Raji (cell line): ENCODE measurements around the gene RTCB.

Source experiments
- POLR2A ChIP-seq: IDR thresholded peaks from 2 replicates; pipeline ENCODE4 v1.6.1; 2011; ENCODE audit warnings: low read depth, low read length, control low read depth; ENCODE audit not compliant: insufficient read depth

RTCB gene

DNA sequence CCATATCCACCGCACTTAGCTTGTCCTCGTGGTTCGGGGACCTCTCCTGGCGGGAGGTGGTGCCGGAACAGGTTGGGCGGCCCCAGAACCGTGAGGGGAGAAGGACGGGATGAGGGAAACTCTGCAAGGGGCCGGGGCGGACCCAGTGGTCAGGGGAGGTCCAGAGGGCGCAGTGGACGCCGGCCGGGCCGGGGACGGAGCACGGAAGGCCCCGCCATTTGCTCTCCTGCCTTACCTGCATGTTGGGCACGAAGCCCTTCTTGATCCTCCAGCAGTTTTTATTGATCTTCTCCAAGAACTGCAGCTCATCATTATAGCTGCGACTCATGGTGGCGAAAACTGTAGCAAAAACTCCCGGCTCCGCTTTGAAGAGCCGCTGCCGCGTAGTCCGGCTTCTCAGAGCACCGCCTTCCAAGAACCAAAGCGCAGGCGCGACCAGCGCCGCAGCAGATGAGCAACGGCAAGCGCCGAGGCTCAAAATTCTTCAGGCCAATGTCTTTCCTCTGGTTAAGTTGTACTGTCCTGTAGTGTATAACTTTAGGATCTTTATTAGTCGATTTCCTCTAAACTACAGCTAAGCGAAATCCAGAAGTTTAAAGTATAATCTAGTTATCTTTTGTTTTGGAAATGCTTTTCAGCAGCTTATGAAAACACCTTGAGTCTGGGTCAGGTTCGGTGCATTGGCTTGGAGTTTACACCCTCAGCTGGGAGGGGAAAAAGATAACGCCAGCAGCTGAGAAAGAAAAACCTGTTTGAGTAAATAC is at the start of gene RTCB:
Gene RTCB, minus strand, starts transcription at position 419 of the 764 bp plus-strand sequence. Its CDS starts 91 bp downstream, at position 328.
- TF ChIP-seq POLR2A = peak; percentile 68

DNA sequence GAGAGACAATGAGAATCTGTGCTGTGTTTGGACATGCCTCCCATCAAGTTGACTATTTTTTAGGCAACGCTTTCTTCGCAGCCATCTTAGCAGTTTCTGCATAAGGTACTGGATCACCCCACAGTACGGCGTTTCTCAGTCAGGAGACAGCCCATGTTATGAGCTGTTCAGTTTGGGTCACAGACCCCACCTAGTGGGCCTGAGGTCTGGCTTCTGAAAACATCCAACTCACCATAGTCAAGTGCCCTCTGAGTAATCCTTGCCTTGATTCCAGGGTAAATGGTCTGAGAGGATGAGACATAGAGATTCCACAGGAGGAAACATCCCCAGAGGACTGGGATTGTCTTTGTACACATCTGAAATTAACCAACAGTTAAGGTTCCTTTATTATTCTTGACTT is 45.0 kb upstream of the RTCB start:
- no peak for TF ChIP-seq POLR2A

DNA sequence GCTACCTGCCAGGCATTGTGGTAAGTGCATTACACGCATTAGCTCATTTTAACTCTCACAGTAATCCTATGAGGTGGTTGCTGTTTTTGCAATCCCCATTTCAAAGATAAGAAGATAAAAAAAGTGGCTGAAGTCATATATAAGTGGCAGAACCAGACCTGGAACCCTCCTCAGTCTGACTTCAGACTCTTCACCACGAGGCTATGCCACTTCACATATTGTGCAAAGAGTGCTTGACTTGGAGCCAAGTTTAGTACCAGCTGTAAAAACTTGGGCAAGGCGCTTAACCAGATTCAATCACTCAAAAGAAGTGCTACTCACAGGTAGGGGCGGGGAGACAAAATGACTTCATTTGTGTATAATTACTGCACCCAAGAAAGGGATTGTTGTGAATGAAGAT is 36.9 kb upstream of the RTCB start:
- TF ChIP-seq POLR2A = no peak

DNA sequence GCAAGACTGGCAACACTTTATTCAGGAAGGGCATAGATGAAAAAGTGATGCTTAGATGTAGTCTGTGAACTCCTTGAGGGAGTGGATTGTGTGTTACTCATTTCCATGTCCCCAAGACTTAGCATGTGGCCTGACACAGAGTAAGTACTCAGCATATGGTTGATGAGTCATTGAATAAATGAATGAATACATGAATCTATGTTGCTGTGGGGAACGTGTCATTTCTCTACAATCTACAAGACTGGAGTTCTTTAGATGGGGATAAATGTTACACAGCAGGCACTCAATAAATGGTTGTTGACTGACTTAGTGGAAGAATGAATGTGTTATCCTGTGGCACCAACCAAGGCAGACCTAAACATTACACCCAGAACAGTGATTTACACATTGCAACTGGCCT is 34.3 kb upstream of the RTCB start:
- TF ChIP-seq POLR2A = no peak

DNA sequence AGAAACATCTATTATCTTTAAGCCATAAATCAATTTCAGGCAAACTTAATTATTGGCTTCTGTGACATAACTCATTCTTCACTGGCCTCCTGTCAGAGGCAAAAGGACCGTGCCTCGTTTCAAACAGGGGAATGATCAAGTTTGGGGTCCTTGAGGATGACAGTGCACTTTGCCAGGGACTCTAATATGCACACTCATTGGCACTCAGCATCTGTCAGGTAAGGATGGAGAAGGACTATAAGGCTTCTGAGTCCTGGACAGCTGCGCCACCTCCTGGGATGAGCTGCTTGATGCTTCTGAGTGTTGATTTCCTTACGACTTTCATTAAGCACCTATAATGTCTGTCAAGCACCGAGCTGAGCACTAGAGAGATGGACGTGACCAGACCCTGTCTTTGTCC is 32.0 kb upstream of the RTCB start:
- TF ChIP-seq POLR2A = no peak

DNA sequence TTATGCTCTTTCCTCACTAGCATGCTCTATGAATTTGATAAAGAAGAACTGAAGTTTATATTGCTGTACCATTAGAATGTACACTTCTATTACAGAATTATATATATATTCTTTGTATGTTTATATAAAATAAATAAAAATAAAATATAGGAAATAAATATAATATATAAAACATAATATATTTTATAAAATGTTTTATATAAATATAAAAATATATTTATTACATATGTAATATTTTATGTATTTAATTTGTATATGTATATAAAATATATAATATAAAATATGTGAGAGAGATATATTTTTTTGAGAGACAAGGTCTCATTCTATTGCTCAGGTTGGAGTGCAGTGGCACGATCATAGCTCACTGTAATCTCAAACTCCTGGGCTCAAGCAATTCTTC is 18.3 kb upstream of the RTCB start:
- TF ChIP-seq POLR2A = no peak

DNA sequence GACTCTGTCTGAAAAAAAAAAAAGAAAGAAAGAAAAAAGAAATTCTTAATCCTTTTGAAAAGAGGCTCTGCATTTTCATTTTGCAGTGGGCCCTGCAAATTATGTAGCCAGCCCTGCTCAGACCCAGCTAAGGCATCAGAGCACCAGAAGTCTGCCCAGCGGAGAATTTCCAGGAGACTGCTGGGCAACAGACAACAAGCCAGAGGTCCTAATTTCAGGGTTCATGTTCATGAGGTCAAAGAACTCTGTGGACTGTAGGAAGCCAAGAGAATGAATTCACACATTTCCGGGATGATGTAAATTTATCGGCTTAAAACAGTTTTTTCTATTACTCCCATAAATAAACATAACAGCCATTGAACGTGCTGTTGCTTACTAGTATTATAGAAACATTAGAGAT is 14.8 kb upstream of the RTCB start:
- no peak for TF ChIP-seq POLR2A

DNA sequence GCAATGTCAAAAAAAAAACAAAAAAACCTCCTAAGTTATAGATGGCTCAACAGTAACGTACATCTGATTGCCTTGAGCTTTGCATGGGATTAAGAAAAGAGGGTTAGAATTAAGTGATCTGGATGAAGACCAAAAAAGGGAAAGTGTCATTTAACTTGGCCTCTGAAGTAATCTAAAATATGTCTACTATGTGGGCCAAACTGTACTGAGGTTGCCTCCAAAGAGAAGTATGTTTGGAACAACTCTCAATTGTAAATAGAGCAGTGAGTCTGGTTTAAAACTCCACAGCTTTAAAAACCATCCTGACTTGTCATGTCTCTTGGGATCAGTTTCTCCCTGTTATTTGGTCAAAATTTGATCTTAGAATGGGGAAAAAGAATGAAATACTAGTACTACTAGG is 11.6 kb upstream of the RTCB start:
- no peak for TF ChIP-seq POLR2A

DNA sequence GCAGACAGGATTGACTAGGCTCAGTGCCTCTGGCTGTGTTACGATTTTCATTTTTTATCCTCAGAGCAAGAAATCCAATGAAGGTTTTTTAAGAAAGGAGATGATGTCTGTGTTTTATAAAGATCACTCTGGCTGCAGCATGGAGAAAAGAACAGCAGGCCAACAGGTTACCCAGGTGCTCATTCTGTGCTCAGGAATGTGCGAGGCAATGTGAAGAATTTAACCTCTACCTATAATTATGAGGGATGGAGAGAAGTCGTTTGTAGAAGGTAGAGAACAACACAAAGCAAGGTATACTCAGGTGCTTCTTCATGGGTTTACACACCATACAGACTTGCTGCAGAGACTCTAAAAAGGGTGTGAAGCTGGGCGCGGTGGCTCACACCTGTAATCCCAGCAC is 10.0 kb upstream of the RTCB start:
- TF ChIP-seq POLR2A = no peak

DNA sequence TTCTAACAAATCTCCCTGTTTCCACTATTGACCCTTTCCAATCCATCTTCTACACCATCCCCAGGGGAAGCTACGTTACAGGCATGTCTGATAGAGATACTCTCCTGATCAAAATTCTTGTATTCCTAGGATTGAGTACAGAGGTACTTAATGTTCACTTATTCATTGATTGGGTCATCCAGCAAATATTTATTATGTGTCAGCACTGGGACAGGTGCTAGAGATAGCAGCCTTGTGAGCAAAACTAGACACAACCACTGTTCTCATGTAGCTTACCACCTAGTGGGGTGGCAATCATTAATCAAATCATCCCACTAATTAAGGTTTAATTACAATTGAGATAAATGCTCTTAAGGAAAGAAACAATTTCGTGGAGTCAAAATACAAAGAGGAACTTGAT is 9.4 kb upstream of the RTCB start:
- no peak for TF ChIP-seq POLR2A

DNA sequence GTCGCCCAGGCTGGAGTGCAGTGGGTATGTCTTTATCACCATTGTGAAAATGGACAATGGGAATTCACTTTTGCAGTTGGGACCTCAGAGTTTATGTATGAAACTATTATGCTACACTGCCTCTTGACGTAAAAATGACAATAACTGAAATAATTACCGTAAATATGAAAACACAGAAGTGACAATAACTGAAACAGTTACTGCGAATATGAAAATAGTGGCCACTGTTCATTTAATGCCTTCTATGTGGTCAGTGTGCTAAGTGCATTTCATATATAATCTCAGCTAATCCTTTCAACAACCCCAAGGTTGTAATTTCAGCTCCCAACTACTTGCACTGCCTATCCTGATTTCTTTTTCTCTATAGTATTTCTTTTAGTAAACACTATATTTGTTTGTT is 5.9 kb upstream of the RTCB start:
- no peak for TF ChIP-seq POLR2A

DNA sequence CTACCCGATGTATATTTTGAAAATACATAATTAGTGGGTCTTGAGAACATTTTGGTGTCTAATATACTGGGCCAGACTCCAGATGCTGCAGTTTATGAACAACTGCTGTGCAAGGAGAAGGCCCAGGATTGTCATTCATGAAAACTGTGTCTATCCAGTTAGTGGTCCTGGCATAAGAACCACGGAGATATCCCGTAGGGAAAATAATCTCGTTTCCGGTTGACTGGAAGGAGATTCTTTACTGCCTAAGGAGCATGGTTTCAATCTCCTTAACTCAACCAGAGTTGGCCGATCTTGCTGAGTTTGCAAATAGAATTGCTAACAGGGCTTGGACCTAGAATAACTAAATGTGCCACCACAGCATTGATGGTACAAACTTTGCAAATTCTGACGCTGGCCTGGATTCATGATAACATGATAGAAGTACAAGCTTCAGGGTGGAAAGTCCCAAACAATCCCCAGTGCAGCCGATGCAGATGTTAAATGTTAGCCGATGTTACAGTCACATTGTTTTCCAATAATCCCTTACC is 4.6 kb upstream of the RTCB start:
- TF ChIP-seq POLR2A = no peak

DNA sequence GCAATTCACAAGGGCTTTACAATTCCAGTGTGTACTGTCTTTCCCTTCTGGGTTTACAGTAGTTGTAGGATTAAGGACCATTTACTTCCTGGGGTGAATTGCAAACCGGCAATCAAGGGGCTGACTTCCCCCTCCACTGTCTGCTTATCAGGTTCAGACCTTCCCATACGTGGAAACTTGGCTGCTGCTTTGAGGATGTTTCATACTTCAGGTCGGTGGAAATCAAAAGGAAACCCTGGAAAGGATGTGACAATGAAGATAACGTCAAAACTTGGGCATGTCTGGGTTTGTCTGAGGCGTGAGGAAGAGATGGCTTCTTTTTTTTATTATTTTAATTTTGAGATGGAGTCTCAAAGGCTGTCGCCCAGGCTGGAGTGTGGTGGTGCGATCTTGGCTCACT is 2.1 kb upstream of the RTCB start:
- no peak for TF ChIP-seq POLR2A

DNA sequence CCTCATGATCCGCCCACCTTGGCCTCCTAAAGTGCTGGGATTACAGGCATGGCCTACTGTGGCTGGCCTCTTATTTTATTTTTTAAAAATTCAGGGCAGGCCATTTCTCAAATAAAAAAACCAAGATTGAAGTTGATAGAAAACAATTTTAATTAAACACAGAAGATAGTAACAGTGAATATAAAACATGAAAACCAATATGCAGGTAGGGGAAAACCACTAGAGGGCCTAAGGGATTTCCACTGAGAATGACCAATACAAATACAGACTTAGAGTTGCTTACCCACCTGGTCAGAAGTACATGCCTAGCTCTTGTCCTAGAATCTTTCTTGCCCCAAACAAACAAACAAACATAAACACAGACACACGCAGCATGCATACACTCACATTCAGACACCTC is 1.7 kb upstream of the RTCB start:
- TF ChIP-seq POLR2A = no peak

DNA sequence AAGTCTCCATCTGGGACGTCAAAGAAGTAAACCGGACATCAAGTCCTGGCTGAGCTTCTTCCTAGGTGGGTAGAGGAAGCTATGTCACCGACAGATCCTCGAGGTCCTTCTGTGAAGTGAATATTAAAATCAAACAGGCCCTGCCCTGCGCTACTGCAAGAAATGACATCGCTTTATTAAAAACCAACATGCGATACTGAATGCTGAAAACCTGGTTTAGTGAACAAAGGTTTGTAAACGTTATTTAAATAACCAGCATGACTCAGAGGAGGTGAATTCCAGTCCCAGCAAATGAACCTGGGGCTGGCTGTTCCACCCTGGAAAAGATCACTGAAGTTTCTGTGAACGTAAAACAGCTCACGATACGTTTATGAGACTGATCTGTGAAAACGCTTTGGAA is 645 bp downstream of the RTCB start:
- TF ChIP-seq POLR2A = no peak

DNA sequence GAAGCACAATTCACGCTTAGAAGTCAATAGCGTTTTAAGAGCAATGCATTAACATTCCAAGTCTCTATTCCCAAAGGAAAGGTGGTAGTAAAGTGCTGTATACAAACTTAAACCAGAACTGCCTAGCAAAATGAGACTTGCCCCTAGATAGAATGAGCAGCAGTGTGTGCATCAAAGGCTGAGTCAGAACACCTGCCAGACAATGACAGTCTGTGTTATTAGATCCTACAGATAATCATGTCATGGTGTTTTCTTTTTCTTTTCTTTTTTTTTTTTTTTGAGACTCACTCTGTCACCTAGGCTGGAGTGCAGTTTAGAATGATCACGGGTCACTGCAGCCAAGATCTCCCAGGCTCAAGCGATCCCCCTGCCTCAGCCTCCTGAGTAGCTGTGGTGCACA is 1.6 kb downstream of the RTCB start:
- TF ChIP-seq POLR2A = no peak

DNA sequence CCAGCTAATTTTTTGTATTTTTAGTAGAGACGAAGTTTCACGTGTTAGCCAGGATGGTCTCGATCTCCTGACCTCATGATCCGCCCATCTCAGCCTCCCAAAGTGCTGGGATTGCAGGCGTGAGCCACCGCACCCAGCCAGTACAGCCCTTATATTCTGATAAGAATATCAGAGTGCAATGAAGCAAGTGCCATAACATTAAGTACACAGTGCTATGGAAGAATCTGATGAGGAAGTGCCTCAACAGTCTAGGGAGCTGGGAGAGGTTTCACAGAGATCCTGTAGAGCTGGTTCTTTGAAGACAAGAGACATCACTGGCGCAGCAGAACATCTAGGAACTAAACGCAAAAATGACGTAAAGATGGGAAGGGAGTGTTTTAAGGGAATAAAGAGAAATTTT is 2.1 kb downstream of the RTCB start:
- TF ChIP-seq POLR2A = no peak
